HG03135 (cell line): Measurements from ENCODE around the gene SMYD3.

Source experiments
- ATAC-seq: cut with Tn5 transposase; IDR thresholded peaks from one replicate; pipeline ENCODE4 v1.9.1; 2021; ENCODE audit warnings: mild to moderate bottlenecking, moderate library complexity; ENCODE audit not compliant: unreplicated experiment

The SMYD3 gene

GRCh38 chr1:245862812-245863540 is 644.1 kb downstream of the SMYD3 start:
- ATAC-seq = no peak

GRCh38 chr1:245860657-245861544 is 646.2 kb downstream of the SMYD3 start:
- ATAC-seq = no peak

- no peak for ATAC-seq
These were observed 647.5 kb downstream of the SMYD3 start for GRCh38 chr1:245859493-245860114.

GRCh38 chr1:245858722-245859492 is 648.2 kb downstream of the SMYD3 start:
- ATAC-seq = no peak

GRCh38 chr1:245858022-245858721 is 648.9 kb downstream of the SMYD3 start:
- ATAC-seq = no peak

GRCh38 chr1:245856944-245857531 is 650.0 kb downstream of the SMYD3 start:
- no peak for ATAC-seq

- ATAC-seq = no peak
These were observed 651.0 kb downstream of the SMYD3 start for GRCh38 chr1:245855846-245856730.

- ATAC-seq = no peak
These were observed 653.8 kb downstream of the SMYD3 start for GRCh38 chr1:245853291-245853690.

- ATAC-seq = no peak
These were observed 664.0 kb downstream of the SMYD3 start for GRCh38 chr1:245843101-245843500.

GRCh38 chr1:245842106-245842505 is 665.0 kb downstream of the SMYD3 start:
- no peak for ATAC-seq

GRCh38 chr1:245840971-245841370 is 666.1 kb downstream of the SMYD3 start:
- ATAC-seq = no peak

- no peak for ATAC-seq
These were observed 669.4 kb downstream of the SMYD3 start for GRCh38 chr1:245837718-245838117.

GRCh38 chr1:245835386-245835785 is 671.7 kb downstream of the SMYD3 start:
- no peak for ATAC-seq

- ATAC-seq = no peak
These were observed 673.1 kb downstream of the SMYD3 start for GRCh38 chr1:245834002-245834401.

- ATAC-seq = no peak
These were observed 674.1 kb downstream of the SMYD3 start for GRCh38 chr1:245832771-245833527.

- no peak for ATAC-seq
These were observed 675.6 kb downstream of the SMYD3 start for GRCh38 chr1:245831518-245831917.

GRCh38 chr1:245829826-245830225 is 677.3 kb downstream of the SMYD3 start:
- ATAC-seq = no peak

GRCh38 chr1:245829194-245829593 is 677.9 kb downstream of the SMYD3 start:
- no peak for ATAC-seq
